ENCODE results near the gene DIPK1A. TPM values are rescaled to one million over a fixed set of nuclear protein-coding genes. Genes with fewer than 3 reads are reported as not detected.

Gene DIPK1A
- total and polyA plus RNA-seq, 11 donors: 2.8 to 11.6 (median 6.2) TPM

- no peaks in the 10 kb centered on the region for H3K9me3 ChIP-seq
- TF ChIP-seq POLR2A (IDR thresholded peaks at IDR 0.05): no peak
- no peak for TF ChIP-seq CTCF (IDR thresholded peaks at IDR 0.05)
- 63 to 67% (median 63%) methylated on average over 5 of the region's 5 CpGs for WGBS, 4 donors
- no peaks in the 10 kb centered on the region for H3K27me3 ChIP-seq
- intact Hi-C loops (cut with DNase I): loop anchor here in 2 of 10 donors (5.0 to 10.0 kb wide), 2 partner anchors 35 to 92 kb away; no protein-coding TSS in a partner anchor
- ATAC-seq (no peak), DNase-seq (no peak)
- peaks cover 0 to 49% (median 15%) of the 10 kb centered on the region in 12 donors for H3K4me1 ChIP-seq
- no peak overlapping the region for H3K4me3 ChIP-seq
- peak overlapping the region in 2 of 12 donors; percentile 18 to 33 for H3K27ac ChIP-seq
- H3K36me3 ChIP-seq: no peaks in the 10 kb centered on the region
These were observed 4.1 kb downstream of the DIPK1A start for GRCh38 chr1:92957030-92957734.

- Histone ChIP-seq H3K36me3 (no peaks in the 10 kb centered on the region), H3K4me1 (peaks cover 0 to 53% (median 14%) of the 10 kb centered on the region in 12 donors), H3K27ac (peak overlapping the region in 2 of 12 donors; percentile 18 to 33), H3K4me3 (no peak overlapping the region), H3K9me3 (no peaks in the 10 kb centered on the region), H3K27me3 (no peaks in the 10 kb centered on the region)
- TF ChIP-seq CTCF (IDR thresholded peaks at IDR 0.05) (no peak), POLR2A (IDR thresholded peaks at IDR 0.05) (no peak)
- intact Hi-C loops (cut with DNase I): loop anchor here in 2 of 10 donors (5.0 to 10.0 kb wide), 2 partner anchors 36 to 92 kb away; no protein-coding TSS in a partner anchor
- no peak for DNase-seq
- WGBS, 4 donors: 84 to 92% (median 86%) methylated on average over 2 of the region's 2 CpGs
- no peak for ATAC-seq
These were observed 4.8 kb downstream of the DIPK1A start for GRCh38 chr1:92956254-92957029.

GRCh38 chr1:92953491-92953890, 7.8 kb downstream of the DIPK1A start:
- Histone ChIP-seq H3K4me1 (peaks cover 0 to 65% (median 11%) of the 10 kb centered on the region in 12 donors), H3K27ac (peak overlapping the region in 1 of 12 donors; percentile 64), H3K27me3 (no peaks in the 10 kb centered on the region), H3K4me3 (no peak overlapping the region), H3K36me3 (no peaks in the 10 kb centered on the region), H3K9me3 (no peaks in the 10 kb centered on the region)
- intact Hi-C loops (cut with DNase I): loop anchor here in 2 of 10 donors (10.0 kb wide), 1 partner anchor 89 kb away; no protein-coding TSS in a partner anchor
- TF ChIP-seq POLR2A (IDR thresholded peaks at IDR 0.05): no peak
- TF ChIP-seq CTCF (IDR thresholded peaks at IDR 0.05): no peak
- no peak for DNase-seq
- ATAC-seq: no peak
- WGBS, 4 donors: 70 to 81% (median 75%) methylated on average over 3 of the region's 3 CpGs

GRCh38 chr1:92952714-92953113, 8.5 kb downstream of the DIPK1A start:
- Histone ChIP-seq H3K27me3 (no peaks in the 10 kb centered on the region), H3K27ac (peak overlapping the region in 1 of 12 donors; percentile 64), H3K4me1 (peaks cover 0 to 65% (median 10%) of the 10 kb centered on the region in 12 donors), H3K4me3 (no peak overlapping the region), H3K36me3 (no peaks in the 10 kb centered on the region), H3K9me3 (no peaks in the 10 kb centered on the region)
- DNase-seq (no peak), ATAC-seq (peak in 2 of 4 donors; percentile 28 to 47)
- intact Hi-C loops (cut with DNase I): loop anchor here in 2 of 10 donors (10.0 kb wide), 1 partner anchor 88 kb away; no protein-coding TSS in a partner anchor
- WGBS, 4 donors: 97 to 100% (median 100%) methylated on average over 1 of the region's 1 CpG
- TF ChIP-seq CTCF (IDR thresholded peaks at IDR 0.05) (no peak), POLR2A (IDR thresholded peaks at IDR 0.05) (no peak)
